Measurements from ENCODE around the gene ANKLE1.

ANKLE1 gene

GRCh38 chr19:17262557-17262956 is 19.1 kb upstream of the ANKLE1 start:
- DNase-seq (ENCODE audit: low read depth in 1 of 2, low spot score in 1 of 2): no peak
- Histone ChIP-seq H3K4me3 (replicated peaks; ENCODE audit: insufficient read depth, low read length) (no peak overlapping the region), H3K27ac (replicated peaks) (no peak overlapping the region), H3K27me3 (ENCODE audit: insufficient read depth, poor library complexity, severe bottlenecking) (no peaks in the 10 kb centered on the region)
- no peak for TF ChIP-seq SPI1 (IDR thresholded peaks at IDR 0.05; ENCODE audit: borderline replicate concordance, low read depth)
- no peak for TF ChIP-seq POLR2AphosphoS5 (IDR thresholded peaks at IDR 0.05; ENCODE audit: low read depth)
- no peak for TF ChIP-seq CTCF (IDR thresholded peaks at IDR 0.05; ENCODE audit: insufficient read depth, low read length)
- TF ChIP-seq REST (IDR thresholded peaks at IDR 0.05; ENCODE audit: insufficient replicate concordance, low read depth): no peak

- Histone ChIP-seq H3K4me3 (replicated peaks; ENCODE audit: insufficient read depth, low read length) (no peak overlapping the region), H3K27me3 (ENCODE audit: insufficient read depth, poor library complexity, severe bottlenecking) (no peaks in the 10 kb centered on the region), H3K27ac (replicated peaks) (no peak overlapping the region)
- DNase-seq (ENCODE audit: low read depth in 1 of 2, low spot score in 1 of 2): no peak
- TF ChIP-seq SPI1 (IDR thresholded peaks at IDR 0.05; ENCODE audit: borderline replicate concordance, low read depth) (no peak), REST (IDR thresholded peaks at IDR 0.05; ENCODE audit: insufficient replicate concordance, low read depth) (no peak), CTCF (IDR thresholded peaks at IDR 0.05; ENCODE audit: insufficient read depth, low read length) (no peak), POLR2AphosphoS5 (IDR thresholded peaks at IDR 0.05; ENCODE audit: low read depth) (no peak), GABPA (IDR thresholded peaks at IDR 0.05; ENCODE audit: low read depth) (no peak)
These were observed 17.7 kb upstream of the ANKLE1 start for GRCh38 chr19:17263712-17264640.

GRCh38 chr19:17264641-17264979 is 17.1 kb upstream of the ANKLE1 start, which contains the start of gene USHBP1:
TSS of gene USHBP1 (minus strand) at chr19:17264745. CDS start at chr19:17264299, 446 bp downstream.
- Histone ChIP-seq H3K27me3 (ENCODE audit: insufficient read depth, poor library complexity, severe bottlenecking) (no peaks in the 10 kb centered on the region), H3K27ac (replicated peaks) (no peak within 1 kb of the TSS), H3K4me3 (replicated peaks; ENCODE audit: insufficient read depth, low read length) (no peak within 1 kb of the TSS)
- no peak for DNase-seq (ENCODE audit: low read depth in 1 of 2, low spot score in 1 of 2)
- TF ChIP-seq GABPA (IDR thresholded peaks at IDR 0.05; ENCODE audit: low read depth) (no peak), SPI1 (IDR thresholded peaks at IDR 0.05; ENCODE audit: borderline replicate concordance, low read depth) (no peak), CTCF (IDR thresholded peaks at IDR 0.05; ENCODE audit: insufficient read depth, low read length) (no peak), REST (IDR thresholded peaks at IDR 0.05; ENCODE audit: insufficient replicate concordance, low read depth) (no peak), POLR2AphosphoS5 (IDR thresholded peaks at IDR 0.05; ENCODE audit: low read depth) (no peak)
